Epithelial cell of proximal tubule (primary cell): ENCODE results near the gene CXCL9. TPM values are rescaled to one million over a fixed set of nuclear protein-coding genes. Genes with fewer than 3 reads are reported as not detected.

ENCODE experiments used
- DNase-seq: peaks from one replicate; pipeline ENCODE4 v3.0.0-alpha.2; 2011; ENCODE audit warnings: low read depth
- H3K4me3 ChIP-seq: 2 replicates; pipeline ENCODE4 v1.5.1; 2011; ENCODE audit warnings: low read depth, mild to moderate bottlenecking, low read length
- CTCF ChIP-seq: conservative IDR thresholded peaks from 2 replicates; pipeline ENCODE4 v1.5.1; 2012; ENCODE audit warnings: low read depth, mild to moderate bottlenecking, low read length
- total RNA-seq: library from RNA; depleted of rRNA; stranded (reverse); fragments of >200 nt; gene quantifications from 2 replicates; pipeline ENCODE4 v1.2.3, GENCODE V29; 2015

CXCL9 gene
- total RNA-seq, 1 donor from 2014 or later, result not detected

- TF ChIP-seq CTCF, result no peak
- DNase-seq, result no peak
- H3K4me3 ChIP-seq, result no peak overlapping the region
Measured at GRCh38 chr4:76011018-76011670, 3.8 kb upstream of the CXCL9 start.

GRCh38 chr4:76010576-76010975, 3.3 kb upstream of the CXCL9 start:
- DNase-seq, result no peak
- no peak overlapping the region for H3K4me3 ChIP-seq

GRCh38 chr4:76009311-76009710, 2.0 kb upstream of the CXCL9 start:
- no peak for TF ChIP-seq CTCF
- H3K4me3 ChIP-seq, result no peak overlapping the region
- DNase-seq, result no peak

More at GRCh38 chr4:76010576-76010975, 3.3 kb upstream of the CXCL9 start:
- TF ChIP-seq CTCF, result no peak

GRCh38 chr4:76003620-76004019, 3.7 kb downstream of the CXCL9 start:
- no peak for TF ChIP-seq CTCF
- no peak overlapping the region for H3K4me3 ChIP-seq
- DNase-seq, result no peak

- H3K4me3 ChIP-seq, result no peak overlapping the region
- no peak for DNase-seq
- no peak for TF ChIP-seq CTCF
Measured at GRCh38 chr4:76003035-76003434, 4.3 kb downstream of the CXCL9 start.

GRCh38 chr4:76002176-76002575, 5.1 kb downstream of the CXCL9 start:
- no peak for DNase-seq
- TF ChIP-seq CTCF, result no peak

GRCh38 chr4:76001700-76002099, 5.6 kb downstream of the CXCL9 start:
- TF ChIP-seq CTCF, result no peak
- no peak for DNase-seq

More at GRCh38 chr4:76002176-76002575, 5.1 kb downstream of the CXCL9 start:
- no peak overlapping the region for H3K4me3 ChIP-seq

More at GRCh38 chr4:76001700-76002099, 5.6 kb downstream of the CXCL9 start:
- H3K4me3 ChIP-seq, result no peak overlapping the region
